Iris pigment epithelial cell (primary cell): ENCODE measurements around the gene SLC35D2.
A peak's percentile ranks its signal among the peaks of the same experiment; 100 is the strongest.
"Not testable (repeated sequence)": the region's sequence is repeated elsewhere in the genome, so short reads cannot be mapped to it uniquely, and the experiment has no call there.

Experiments
- DNase-seq: peaks from one replicate; pipeline ENCODE4 v3.0.0-alpha.2; 2011; ENCODE audit warnings: low read depth

Gene SLC35D2

DNA sequence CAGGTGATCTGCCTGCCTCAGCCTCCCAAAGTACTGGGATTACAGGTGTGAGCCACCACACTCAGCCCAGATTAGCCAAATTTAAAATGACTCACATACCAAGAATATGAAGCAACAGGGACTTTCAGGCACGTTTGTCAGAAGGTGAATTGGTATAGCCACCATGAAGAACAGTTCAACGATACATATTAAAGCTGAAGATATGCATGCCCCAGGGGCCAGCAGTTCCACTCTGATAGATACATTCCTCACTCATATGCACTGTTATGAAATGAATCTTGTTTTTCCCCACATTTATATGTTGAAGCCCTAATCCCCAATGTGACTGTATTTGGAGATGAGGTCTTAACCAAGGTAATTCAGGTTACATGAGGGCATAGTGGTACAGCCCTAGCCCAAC, 22.5 kb downstream of the SLC35D2 start:
- DNase-seq, result no peak

DNA sequence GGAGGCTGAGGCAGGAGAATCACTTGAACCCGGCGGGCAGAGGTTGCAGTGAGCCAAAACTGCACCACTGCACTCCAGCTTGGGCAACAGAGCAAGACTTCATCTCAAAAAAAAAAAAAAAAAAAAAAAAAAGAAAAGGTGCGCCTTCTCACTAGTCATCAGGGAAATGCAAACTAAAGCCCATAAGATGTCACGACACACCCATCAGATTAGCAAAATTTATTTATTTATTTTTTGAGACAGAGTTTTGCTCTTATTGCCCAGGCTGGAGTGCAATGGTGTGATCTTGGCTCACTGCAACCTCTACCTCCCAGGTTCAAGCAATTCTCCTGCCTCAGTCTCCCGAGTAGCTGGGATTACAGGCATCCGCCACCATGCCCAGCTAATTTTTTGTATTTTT, 23.0 kb downstream of the SLC35D2 start:
- not testable (repeated sequence) for DNase-seq

DNA sequence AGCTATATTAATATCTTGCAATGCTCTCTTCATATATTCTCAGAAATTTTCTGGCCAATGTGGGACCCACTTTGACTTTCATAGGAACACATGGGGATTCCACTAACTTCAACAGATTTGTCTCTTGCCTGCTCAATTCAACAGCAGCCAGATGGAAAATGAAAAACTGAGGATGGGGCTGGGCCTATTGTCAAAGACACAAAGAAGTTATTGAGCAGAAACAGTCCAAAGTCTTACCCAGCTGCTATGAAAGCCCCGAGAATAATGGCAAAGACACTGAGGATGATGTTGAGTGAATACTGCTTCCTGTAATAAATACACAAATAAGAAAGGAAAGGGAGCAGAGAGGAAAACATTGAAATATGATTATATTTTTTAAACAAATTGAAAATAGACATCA, 32.6 kb downstream of the SLC35D2 start:
- no peak for DNase-seq

DNA sequence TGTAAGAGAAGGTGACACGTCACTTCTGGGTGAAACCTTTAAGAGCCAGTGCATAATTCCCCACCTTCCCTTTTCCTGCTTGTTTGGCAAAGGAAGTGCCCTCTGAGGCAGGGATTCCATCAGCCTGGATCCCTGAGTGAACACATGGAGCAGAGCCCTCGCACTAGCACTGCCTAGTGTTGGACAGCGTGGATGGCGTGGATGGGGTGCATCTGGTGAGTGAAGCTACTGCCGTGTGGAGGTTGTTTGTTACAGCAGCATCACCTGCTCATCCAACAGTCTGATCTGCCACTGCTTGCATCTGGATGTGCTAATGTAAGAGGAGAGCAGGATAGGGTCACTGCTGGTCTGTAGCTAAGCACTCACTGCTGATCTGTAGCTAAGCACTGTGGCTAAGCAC, 35.2 kb downstream of the SLC35D2 start:
- no peak for DNase-seq

DNA sequence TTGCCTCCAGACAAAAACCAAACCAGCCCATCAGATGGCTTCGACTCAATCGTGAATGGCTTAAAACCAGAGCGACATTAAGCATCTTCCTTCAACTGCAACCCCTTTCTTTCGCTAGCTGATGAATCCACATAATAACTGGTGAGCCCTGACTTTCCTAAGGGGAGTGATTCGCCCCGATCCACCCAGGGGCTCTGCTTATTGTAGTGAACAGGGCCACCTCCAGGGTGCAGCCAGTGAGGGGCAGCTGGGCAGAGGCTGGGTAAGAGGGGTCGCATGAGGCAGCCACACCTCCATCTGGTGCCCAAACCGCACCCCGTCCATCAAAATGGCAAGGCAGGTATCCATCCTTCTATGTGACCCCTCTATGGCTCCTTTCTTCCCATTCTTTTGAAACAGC, 38.0 kb downstream of the SLC35D2 start:
- no peak for DNase-seq

DNA sequence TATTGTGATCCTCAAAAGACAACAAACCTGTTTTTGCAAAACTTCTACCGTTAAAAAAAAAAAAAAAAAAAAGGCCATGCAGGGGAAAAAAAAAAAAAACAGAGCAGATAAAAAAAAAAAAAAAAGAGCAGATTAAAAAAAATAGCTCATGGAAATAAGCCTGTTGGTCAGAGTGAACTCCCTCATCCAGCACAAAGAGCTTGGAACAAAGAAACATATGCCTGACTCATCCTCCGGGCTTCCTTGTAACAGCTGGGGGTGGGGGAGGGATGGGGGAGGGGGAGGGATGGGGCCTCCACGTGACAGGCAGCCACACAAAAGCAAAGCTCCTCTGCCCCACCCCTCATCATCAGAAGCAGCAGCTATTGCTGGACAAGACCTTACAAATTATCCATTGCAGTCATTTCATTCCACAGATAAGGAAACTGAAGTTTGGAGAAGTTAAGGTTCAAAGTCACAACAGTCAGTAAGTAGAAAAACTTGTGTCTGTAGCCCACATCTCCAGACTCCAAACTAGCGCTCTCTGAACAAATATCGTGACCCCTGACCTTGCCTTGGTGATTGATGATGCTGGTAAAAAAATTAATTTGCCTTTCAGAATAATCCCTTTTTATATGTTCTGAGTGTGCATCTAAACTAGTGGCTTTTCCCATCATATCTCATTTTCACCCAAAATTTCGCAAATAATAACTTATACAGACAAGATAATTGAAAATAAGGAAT, 38.9 kb downstream of the SLC35D2 start:
- DNase-seq, result peak; percentile 92

DNA sequence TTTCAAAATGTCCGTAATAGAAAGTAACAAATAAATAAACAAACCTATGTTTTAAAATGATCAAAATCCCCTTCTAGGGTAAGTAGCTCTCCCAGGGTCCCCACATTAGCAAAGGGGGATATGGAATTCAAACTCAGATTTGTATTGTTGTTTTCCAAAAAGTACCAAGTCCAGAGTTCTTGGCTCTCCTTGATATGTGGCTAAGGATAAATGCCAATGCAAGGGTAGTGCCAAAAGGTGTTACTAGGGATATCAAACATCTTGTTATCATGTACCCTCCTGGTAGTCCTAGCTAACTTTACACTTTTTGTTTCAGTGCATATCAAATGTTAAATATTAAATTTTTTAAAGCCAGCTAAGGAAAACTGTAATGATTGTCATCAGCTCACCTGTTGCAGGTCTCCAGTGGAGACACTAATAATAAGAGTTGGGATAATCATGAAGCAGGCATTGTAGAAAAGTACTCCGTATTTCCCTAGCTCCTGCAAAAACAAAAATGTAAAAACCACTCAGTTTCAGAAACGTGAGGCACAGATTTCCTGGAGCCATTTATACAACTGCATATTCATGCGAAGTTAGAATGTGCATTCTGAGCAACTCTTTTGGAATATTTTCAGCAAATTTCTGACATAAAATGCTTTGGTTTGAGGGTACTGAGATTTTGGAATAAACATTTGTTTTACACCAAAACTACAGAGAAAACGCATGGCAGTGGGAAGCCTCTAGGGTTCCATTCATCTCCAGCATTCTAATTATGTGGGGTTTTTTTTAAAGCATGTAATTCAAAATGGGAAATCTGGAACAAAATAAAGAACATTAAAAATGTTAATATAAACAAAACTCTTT, 39.8 kb downstream of the SLC35D2 start:
- no peak for DNase-seq

DNA sequence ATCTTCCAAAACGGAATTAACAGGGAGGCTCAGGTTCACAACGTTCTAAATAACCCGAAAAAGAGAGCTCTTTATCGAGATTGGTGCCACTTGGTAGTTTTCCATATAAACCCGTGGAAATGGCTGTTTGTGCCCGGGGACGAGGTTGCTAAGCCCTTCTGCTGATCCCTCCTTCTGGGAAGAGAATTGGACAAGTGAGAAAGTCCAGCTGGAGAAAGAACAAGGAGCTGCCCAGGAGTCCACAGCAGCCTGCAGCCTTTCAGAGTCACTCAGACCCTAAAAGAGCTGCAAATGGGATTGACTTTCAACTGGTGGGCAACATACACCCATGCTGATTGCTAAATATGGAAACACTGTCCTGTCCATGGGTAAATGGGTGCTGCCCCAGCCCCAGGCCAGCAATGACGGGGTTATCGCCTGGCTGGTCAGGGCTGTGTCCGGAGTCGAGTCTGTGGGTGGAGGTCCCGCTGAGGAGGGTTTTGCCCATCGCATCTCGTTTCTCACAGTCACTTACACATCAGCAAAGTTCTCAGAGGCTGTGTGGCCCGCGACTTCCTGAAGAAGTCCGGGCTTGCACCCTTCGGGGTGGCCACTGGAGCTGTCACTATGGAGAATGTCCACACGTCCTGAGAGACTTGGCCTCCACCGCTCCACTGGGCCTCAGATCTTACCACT, 40.8 kb downstream of the SLC35D2 start:
- no peak for DNase-seq

DNA sequence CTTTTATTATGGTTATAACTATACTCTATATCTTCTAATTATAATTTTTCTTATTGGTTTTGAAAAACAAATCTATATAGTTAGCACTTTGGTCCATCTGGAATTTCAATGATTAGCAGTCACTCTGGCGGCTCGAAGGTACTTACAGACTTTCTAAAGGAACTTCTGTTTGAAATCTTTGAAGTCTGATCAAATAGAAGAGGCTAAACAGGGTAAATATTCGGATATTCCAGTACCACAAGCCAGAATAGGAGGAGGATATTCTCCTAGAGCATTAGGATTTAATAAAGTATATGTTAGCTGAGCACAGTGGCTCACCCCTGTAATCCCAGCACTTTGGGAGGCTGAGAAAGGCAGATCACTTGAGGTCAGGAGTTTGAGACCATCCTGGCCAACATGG, 42.8 kb downstream of the SLC35D2 start:
- DNase-seq, result no peak

DNA sequence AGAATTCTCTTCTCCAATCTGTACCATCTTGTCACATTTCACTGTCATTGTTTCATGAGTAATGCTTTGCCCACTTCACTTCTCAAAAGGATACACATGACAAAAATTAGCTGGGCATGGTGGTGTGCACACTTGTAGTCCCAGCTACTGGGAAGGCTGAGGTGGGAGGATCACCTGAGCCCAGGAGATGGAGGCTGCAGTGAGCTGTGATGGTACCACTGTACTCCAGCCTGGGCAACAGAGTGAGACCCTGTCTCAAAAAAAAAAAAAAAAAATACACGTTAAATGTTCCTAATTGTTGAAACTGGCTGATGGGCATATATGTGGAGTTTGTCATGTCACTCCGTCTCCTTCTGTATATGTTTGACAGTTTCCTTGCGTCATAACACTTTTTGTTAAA, 45.2 kb downstream of the SLC35D2 start:
- no peak for DNase-seq

DNA sequence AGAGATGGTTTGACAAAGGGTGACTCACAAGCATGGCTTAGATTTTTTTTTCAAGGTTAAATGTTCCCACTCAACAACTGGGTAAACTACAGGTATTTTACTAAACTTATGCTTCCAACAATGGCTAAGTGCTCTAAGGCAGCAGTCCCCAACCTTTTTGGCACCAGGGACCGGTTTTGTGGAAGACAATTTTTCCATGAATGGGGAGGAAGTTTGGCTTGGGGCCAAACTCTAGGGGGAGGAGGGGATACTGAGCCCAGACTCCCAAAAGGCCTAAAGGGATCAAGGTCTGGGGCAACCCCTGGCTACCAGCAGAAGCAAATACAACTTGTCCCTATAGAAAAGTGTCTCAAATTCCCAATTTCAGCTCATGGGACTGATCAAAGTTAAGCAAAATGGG, 49.6 kb downstream of the SLC35D2 start:
- DNase-seq, result peak; percentile 16

DNA sequence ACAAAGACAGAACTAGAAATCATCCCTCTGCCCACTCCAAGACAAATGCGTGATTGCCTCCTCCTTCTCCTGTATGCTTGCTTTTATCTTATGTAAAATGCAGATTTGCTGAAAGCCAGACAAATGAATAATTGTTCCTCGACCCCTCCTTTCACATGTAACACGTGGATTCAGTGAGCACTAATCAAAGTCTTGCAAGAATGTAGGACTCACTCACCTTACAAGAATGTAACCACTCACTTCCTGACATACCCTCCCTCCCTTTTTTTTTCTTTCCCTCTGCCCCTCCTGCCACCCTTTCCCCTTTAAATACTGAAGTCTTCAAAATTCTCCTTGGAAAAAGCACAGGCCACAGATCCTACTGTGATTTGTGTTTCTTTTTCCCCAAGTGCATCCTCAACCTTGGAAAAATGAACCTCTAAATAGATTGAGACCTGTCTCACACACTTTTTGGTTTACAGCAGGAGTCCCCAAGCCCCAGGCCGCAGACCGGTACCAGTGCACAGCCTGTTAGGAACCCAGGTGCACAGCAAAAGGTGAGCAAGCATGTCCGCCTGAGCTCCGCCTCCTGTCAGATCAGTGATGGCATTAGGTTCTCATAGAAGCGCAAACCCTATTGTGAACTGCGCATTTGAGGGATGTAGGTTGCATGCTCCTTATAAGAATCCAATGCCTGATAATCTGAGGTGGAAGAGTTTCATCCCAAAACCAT, 52.1 kb downstream of the SLC35D2 start:
- DNase-seq, result peak; percentile 41

DNA sequence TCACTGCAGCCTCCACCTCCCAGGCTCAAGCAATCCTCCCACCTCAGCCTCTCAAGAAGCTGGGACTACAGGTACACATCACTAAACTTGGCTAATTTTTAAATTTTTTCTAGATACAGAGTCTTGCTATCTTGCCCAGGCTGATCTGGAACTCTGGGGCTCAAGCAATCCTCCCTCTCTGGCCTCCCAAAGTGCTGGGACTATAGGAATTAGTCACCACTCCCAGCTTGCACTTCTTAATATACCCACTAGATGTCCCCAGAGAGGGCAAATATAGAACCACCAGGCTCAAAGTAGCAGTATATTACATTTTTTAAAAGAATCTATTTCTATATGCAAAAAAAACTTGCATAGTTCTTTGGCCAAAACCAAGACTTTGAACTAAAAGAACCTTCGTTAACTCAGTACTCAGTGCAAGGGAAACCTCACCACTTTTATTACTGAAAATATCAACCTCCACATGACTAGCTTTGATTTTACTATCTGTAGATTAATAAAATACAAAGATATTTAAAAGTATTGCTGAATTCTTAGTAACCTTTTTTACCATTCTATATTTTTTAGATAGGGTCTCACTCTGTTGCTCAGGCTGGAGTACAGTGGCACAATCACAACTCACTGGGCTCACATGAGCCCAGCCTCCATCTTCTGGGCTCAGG, 55.7 kb downstream of the SLC35D2 start:
- DNase-seq, result peak; percentile 48

DNA sequence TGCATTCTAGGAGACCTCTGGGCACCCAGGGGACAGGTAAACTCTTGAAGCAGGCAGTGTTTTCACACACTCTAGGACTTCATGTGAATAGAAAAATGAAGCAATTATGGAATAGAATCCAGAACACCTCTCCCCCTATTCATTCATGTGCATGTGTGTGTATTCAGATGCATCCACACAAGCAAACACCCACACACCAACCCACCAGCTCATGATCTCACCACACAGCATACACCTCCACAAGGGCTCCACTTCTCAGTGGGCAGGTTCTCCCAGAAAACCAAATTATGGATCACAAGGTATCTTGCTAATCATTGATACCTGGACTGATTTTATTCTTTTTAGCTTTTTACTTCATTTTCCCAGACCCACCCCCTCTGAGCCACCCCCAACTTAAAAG, 60.3 kb downstream of the SLC35D2 start:
- no peak for DNase-seq

DNA sequence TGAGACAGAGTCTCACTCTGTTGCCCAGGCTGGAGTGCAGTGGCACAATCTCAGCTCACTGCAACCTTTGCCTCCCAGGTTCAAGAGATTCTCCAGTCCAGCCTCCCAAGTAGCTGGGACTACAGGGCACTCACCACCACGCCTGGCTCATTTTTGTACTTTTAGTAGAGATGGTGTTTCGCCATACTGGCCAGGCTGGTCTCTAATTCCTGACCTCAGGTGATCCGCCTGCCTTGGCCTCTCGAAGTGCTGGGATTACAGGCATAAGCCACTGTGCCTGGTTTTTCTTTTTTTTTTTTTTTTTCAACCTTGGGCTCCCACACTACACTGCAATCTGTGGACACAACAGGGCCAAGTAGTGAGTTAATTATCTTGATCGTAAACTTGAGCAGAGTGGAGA, 60.8 kb downstream of the SLC35D2 start:
- DNase-seq, result not testable (repeated sequence)

DNA sequence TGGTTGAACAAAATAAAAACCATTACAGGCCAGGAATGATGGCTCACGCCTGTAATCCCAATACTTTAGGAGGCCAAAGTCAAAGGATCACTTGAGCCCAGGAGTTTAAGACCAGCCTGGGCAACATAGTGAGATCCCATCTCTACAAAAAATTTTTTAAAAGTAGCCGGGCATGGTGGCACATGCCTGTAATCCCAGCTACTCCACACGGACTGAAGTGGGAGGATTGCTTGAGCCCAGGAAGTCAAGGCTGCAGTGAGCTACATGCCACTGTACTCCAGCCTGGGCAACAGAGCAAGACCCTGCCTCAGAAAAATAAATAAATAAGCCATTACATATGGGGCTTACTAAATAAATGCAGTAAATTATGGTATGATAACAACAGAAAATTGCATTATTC, 61.3 kb downstream of the SLC35D2 start:
- DNase-seq, result not testable (repeated sequence)

DNA sequence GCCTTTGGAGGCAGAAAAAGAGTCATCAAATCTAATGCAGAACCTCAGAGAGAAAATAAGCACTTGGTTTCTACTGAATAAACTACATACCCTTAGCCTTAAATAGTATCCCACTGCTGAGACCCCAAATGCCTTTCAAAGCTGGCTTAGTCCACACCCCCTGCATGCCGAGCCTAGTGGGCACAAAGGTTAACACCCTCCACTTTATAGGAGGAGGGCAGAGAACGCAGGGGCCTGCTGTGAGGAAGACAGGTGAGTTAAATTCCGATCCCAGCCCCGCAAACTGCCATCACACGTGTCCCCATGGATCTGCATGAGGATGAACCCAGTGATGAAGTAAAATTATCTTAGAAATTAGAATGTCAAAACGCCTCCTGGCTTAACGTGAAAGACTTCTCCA, 62.0 kb downstream of the SLC35D2 start:
- DNase-seq, result no peak

DNA sequence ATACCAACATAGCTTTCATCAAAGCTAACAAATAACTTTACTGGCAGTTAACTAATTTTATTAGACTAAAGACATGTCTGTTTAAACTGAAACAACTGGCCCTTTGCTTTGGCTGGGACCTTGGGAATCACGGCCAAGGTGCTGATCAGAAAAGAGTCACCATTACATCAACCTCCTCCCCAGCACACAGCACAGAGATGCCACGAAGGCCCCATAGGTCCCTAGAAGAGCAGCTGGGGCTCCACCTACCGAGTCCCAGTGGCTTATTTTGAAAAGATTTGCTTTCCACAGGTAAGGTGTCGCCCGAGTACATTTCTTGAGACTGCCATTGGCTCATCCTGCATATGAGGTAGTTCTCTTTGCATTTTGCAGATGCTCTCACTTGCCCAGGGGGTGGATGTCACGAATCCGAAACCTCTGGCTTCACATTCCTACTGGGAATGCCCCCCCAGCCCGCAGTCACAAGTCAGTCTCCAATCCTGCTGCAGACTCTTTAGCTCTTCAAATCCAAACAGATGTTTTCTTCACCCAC, 62.7 kb downstream of the SLC35D2 start:
- DNase-seq, result no peak

DNA sequence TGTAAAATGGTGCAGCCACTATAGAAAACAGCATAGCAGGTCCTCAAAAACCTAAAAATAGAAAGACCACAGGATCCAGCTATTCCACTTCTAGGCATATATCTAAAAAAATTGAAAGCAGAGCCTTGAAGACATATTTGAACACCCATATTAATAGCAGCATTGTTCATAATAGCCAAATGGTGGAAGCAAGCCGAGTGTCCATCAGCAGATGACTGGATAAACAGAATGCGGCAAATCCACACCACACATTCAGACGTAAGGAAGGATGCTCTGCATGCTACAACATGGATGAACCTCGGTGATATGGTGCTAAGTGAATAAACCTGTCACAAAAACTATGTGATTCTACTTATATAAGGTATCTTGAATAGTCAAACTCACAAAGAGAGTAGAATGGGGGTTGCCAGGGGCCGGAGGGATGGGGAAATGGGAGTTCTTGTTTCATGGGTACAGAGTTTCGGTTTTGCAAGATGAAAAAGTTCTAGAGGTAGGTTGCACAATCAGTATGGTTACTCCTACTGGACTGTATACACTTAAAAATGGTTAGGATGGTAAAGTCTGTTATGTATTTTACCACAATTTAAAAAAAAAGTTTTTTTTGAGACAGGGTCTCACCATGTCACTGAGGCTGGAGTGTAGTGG, 64.5 kb downstream of the SLC35D2 start:
- no peak for DNase-seq

DNA sequence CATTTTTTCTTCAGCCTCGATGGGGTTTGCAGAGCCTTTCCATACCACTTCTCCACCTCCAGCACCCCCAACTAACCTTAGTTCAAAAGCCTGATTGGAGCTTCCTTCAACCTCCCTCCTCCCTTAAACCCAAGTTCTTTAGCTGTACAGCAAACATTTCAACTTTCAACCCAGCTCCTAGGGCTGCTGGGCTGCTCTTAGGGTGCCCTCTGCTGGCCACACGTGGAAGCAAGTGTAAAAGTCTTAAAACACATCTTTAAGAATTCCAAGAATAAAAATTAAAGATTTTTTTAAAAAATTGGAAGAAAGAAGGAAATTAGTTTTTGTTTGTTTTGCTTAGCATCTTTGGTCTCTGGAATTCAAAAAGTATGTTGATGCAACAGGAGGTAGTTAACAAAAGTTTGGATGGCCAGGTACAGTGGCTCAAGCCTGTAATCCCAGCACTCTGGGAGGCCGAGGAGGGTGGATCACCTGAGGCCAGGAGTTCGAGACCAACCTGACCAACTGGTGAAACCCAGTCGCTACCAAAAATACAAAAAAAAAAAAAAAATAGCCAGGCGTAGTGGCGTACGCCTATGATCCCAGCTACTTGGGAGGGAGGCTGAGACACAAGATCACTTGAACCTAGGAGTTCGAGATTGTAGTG, 66.1 kb downstream of the SLC35D2 start:
- peak; percentile 69 for DNase-seq

DNA sequence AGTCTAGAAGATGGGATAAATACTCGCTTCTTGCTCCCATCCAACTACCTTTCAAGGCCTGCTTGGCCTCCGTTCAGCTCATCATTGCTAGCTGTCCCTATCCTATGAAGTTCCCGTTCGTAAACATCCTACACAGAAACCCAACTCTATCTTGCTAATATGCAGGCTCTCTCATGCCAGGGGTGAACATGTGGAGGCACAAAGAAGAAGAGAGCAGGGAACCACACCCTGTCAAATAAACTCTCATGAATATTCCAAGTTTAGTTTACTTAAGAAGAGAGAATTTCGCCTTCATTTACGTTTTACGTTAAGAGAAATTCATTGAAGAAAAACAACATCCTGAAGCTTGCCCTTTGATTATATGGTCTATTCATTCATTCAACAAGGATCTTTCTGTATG, 73.7 kb downstream of the SLC35D2 start:
- no peak for DNase-seq
